Thoracic aorta (tissue), 2 donors: ENCODE measurements around the gene PRR23E. TPM values are rescaled to one million over a fixed set of nuclear protein-coding genes. Genes with fewer than 3 reads are reported as not detected.

Source experiments
- ATAC-seq: fragments of 150-250 bp; one replicate; pipeline ENCODE4 v1.8.0; 2017; ENCODE audit warnings: low read depth; ENCODE audit not compliant: insufficient number of reproducible peaks, low FRiP score
- DNase-seq: peaks from one replicate; pipeline ENCODE4 v3.0.0-alpha.2; 2020; ENCODE audit warnings: low spot score
- H3K27ac ChIP-seq, 2 donors: fragments of 200-600 bp; sonication (generic); 1 replicate in 1 of 2; 2 replicates in 1 of 2; pipeline ENCODE4 v1.5.1; 2016; ENCODE audit warnings: mild to moderate bottlenecking in 2 of 2, moderate library complexity in 2 of 2
- H3K27me3 ChIP-seq: fragments of 200-600 bp; sonication (generic); replicated peaks from 2 replicates; pipeline ENCODE4 v1.6.0; 2016; ENCODE audit warnings: mild to moderate bottlenecking; ENCODE audit not compliant: insufficient read depth
- H3K36me3 ChIP-seq: fragments of 200-600 bp; sonication (generic); one replicate; pipeline ENCODE4 v1.5.1; 2016
- H3K4me1 ChIP-seq, 2 donors: fragments of 200-600 bp; sonication (generic); 1 replicate in 1 of 2; 2 replicates in 1 of 2; pipeline versions ENCODE4 v1.5.1 to v1.6.0; 2016; ENCODE audit warnings: low read depth in 2 of 2, mild to moderate bottlenecking in 1 of 2; ENCODE audit not compliant: control insufficient read depth in 1 of 2
- H3K4me3 ChIP-seq: fragments of 200-600 bp; sonication (generic); 2 replicates; pipeline ENCODE4 v1.5.1; 2016; ENCODE audit warnings: mild to moderate bottlenecking
- H3K9me3 ChIP-seq: fragments of 200-600 bp; sonication (generic); 2 replicates; pipeline ENCODE4 v1.5.1; 2016
- CTCF ChIP-seq: fragments of 200-600 bp; sonication (generic); IDR thresholded peaks from one replicate; pipeline ENCODE4 v1.5.1; 2019; ENCODE audit warnings: antibody characterized with exemption
- total RNA-seq, 2 donors: library from RNA; depleted of rRNA; stranded (reverse); fragments of >200 nt; gene quantifications; one replicate each; pipeline versions ENCODE4 v1.1.0 to v1.2.3, GENCODE V29; 2016

Gene PRR23E
- total RNA-seq, 2 donors from 2014 or later, result not detected

DNA sequence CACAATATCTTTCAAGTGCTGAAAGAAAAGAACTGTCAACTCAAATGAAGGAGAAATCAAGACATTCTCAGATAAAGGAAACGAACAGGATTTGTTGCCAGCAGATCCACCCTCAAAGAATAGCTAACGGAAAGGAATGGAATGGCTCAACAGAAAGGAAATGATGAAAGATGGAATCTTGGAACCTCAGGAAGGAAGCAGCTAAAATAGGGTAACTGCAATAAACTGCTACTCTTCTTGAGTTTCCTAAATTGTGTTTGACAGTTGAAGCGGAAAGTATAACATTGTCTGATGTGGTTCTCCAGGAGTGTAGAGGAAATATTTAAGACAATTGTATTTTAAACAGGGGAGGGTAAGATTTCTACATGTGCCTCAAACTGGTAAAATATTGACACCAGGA lies 22.0 kb downstream of the PRR23E start:
- TF ChIP-seq CTCF, result no peak
- ATAC-seq (no peak), DNase-seq (no peak)
- Histone ChIP-seq H3K36me3 (no peaks in the 10 kb centered on the region), H3K4me3 (no peak overlapping the region), H3K27me3 (no peaks in the 10 kb centered on the region), H3K4me1 (peaks cover 0 to 10% of the 10 kb centered on the region in 2 donors), H3K27ac (no peak overlapping the region), H3K9me3 (no peaks in the 10 kb centered on the region)

DNA sequence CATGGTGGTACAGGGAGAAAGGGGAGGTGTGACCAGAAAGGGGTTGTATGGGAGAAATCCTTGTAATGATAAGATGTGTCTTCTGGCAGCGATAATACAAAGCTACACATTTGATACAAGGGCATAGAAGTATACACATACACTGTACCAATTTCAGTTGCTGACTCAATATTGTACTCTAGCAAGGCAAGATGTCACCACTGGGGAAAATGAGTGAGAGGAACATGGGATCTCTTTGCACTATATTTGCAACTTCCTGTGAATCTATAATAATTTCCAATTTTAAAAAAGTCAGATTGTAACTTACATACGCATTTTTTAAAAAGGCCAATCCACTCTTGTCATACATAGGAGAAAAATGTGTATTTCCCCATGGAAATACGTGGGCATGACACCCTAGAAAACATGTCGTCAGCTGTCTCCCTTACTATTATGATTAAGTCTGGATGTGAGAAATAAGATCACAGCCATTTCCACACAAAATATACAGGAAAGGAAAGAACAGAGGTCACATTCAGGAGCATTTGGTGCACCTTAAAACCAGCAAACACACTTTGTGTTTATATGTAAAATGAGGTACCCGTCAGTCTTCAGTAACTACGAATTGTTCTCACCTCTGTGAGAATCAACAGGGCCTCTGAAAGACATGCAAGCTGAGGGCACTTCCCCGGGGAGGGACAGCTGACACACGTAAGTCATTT lies 22.9 kb downstream of the PRR23E start:
- Histone ChIP-seq H3K4me3 (no peak overlapping the region), H3K4me1 (peaks cover 0 to 17% of the 10 kb centered on the region in 2 donors), H3K27ac (no peak overlapping the region), H3K9me3 (no peaks in the 10 kb centered on the region), H3K27me3 (no peaks in the 10 kb centered on the region), H3K36me3 (no peaks in the 10 kb centered on the region)
- TF ChIP-seq CTCF, result no peak
- no peak for ATAC-seq
- DNase-seq, result no peak

- H3K27me3 ChIP-seq, result no peaks in the 10 kb centered on the region
- H3K4me3 ChIP-seq, result no peak overlapping the region
- ATAC-seq (no peak), DNase-seq (no peak)
- H3K36me3 ChIP-seq, result no peaks in the 10 kb centered on the region
- peaks cover 0 to 18% of the 10 kb centered on the region in 2 donors for H3K4me1 ChIP-seq
- no peak overlapping the region for H3K27ac ChIP-seq
- no peaks in the 10 kb centered on the region for H3K9me3 ChIP-seq
- TF ChIP-seq CTCF, result no peak
These were observed 23.7 kb downstream of the PRR23E start for GRCh38 chr3:127216415-127217261.

GRCh38 chr3:127217596-127218453 lies 24.9 kb downstream of the PRR23E start:
- H3K27me3 ChIP-seq, result no peaks in the 10 kb centered on the region
- ATAC-seq (peak; percentile 73), DNase-seq (no peak)
- no peak for TF ChIP-seq CTCF
- H3K9me3 ChIP-seq, result no peaks in the 10 kb centered on the region
- no peak overlapping the region for H3K27ac ChIP-seq
- peaks cover 0 to 18% of the 10 kb centered on the region in 2 donors for H3K4me1 ChIP-seq
- no peak overlapping the region for H3K4me3 ChIP-seq
- H3K36me3 ChIP-seq, result no peaks in the 10 kb centered on the region
